K562 (cell line): ENCODE measurements around the gene LRP1-AS. TPM values are rescaled to one million over a fixed set of nuclear protein-coding genes. Genes with fewer than 3 reads are reported as not detected.

Source experiments
- ATAC-seq: fragments of 200-7000 bp; cut with Tn5 transposase; 3 replicates; pipeline ENCODE4 v1.9.1; 2020; ENCODE audit warnings: moderate library complexity
- BruUV-seq: library from RNA; stranded (reverse); fragments of 400-500 nt; replicated peaks from 2 replicates; lab custom pipeline; 2021; lab: Mats Ljungman, UMichigan
- CTCF ChIA-PET: fragments of 300-600 bp; formaldehyde crosslinking; extraction: SDS; loops from one replicate; lab custom pipeline; 2021; ENCODE audit warnings: low intra/inter-chr PET ratio; lab: Yijun Ruan, JAX
- POLR2A ChIA-PET: fragments of 300-600, 350-650 bp; sonication (Branson Sonifier 250); formaldehyde crosslinking; extraction: SDS; loops from one replicate; lab custom pipeline; 2021; ENCODE audit warnings: antibody characterized with exemption, inconsistent platforms; lab: Yijun Ruan, JAX
- DNase-seq, 4 experiments: peaks; one replicate each; pipeline versions ENCODE4 v3.0.0 to v3.0.0-alpha.2; 2011 to 2018; ENCODE audit warnings: low spot score in 3 of 4, mixed read lengths in 3 of 4; ENCODE audit errors: extremely low read depth in 1 of 4
- FAIRE-seq: peaks from 2 replicates; lab custom pipeline; 2011; peaks lifted over from hg19 to GRCh38; lab: Jason Lieb, UNC
- H2AFZ ChIP-seq: 2 replicates; pipeline ENCODE4 v1.6.0; 2011; ENCODE audit warnings: low read depth, low read length, control low read depth, inconsistent platforms
- H3K27ac ChIP-seq: fragments of 200-600 bp; 3 replicates; pipeline ENCODE4 v1.8.0; 2011; ENCODE audit warnings: low read depth, mild to moderate bottlenecking, control low read depth, inconsistent platforms, low read length, moderate library complexity, mixed read lengths; ENCODE audit errors: extremely low read depth
- H3K27me3 ChIP-seq, 2 experiments: fragments of 300-600 bp in 1 of 2; 2 replicates in 1 of 2; 3 replicates in 1 of 2; pipeline versions ENCODE4 v1.6.0 to v1.8.0; 2011; ENCODE audit warnings: inconsistent platforms in 2 of 2, low read length in 2 of 2, mild to moderate bottlenecking in 1 of 2, mixed read lengths in 1 of 2, moderate library complexity in 1 of 2; ENCODE audit not compliant: control insufficient read depth in 2 of 2, insufficient read depth in 2 of 2
- H3K36me3 ChIP-seq: fragments of 300-600 bp; 3 replicates; pipeline ENCODE4 v1.8.0; 2011; ENCODE audit warnings: mild to moderate bottlenecking, low read length, inconsistent platforms; ENCODE audit not compliant: control insufficient read depth, insufficient read depth
- H3K4me1 ChIP-seq, 2 experiments: fragments of 200-600 bp in 1 of 2; replicated peaks in 1 of 2; 2 replicates in 1 of 2; 3 replicates in 1 of 2; pipeline versions ENCODE4 v1.5.1 to v1.8.0; 2011; ENCODE audit warnings: inconsistent platforms in 2 of 2, low read length in 2 of 2, mild to moderate bottlenecking in 1 of 2, mixed read lengths in 1 of 2, moderate library complexity in 1 of 2; ENCODE audit not compliant: control insufficient read depth in 2 of 2, insufficient read depth in 2 of 2
- H3K4me2 ChIP-seq: 2 replicates; pipeline ENCODE4 v1.6.1; 2011; ENCODE audit warnings: low read length, control low read depth, inconsistent platforms, mixed read lengths; ENCODE audit not compliant: insufficient read depth
- H3K4me3 ChIP-seq: fragments of 200-600 bp; sonication (generic), shearing (Covaris generic); 2 replicates; pipeline ENCODE4 v1.5.1; 2016; ENCODE audit warnings: control low read depth, inconsistent platforms
- H3K79me2 ChIP-seq: fragments of 200-600 bp; 3 replicates; pipeline ENCODE4 v1.8.0; 2011; ENCODE audit warnings: low read length, inconsistent platforms; ENCODE audit not compliant: control insufficient read depth, insufficient read depth
- H3K9ac ChIP-seq, 2 experiments: 2 replicates each; pipeline versions ENCODE4 v1.6.0 to v1.6.1; 2011; ENCODE audit warnings: low read depth in 2 of 2, low read length in 2 of 2, control low read depth in 1 of 2, inconsistent platforms in 1 of 2, mild to moderate bottlenecking in 1 of 2, mixed read lengths in 1 of 2; ENCODE audit not compliant: insufficient read depth in 1 of 2
- H3K9me1 ChIP-seq: one replicate; pipeline ENCODE4 v1.6.0; 2011; ENCODE audit warnings: inconsistent platforms, mild to moderate bottlenecking, low read length, moderate library complexity; ENCODE audit not compliant: control insufficient read depth, insufficient read depth
- H3K9me3 ChIP-seq: replicated peaks from 2 replicates; pipeline ENCODE4 v1.5.1; 2011; ENCODE audit warnings: low read depth, low read length, inconsistent platforms; ENCODE audit not compliant: control insufficient read depth, insufficient read depth
- H4K20me1 ChIP-seq: replicated peaks from 2 replicates; pipeline ENCODE4 v1.6.1; 2011; ENCODE audit warnings: low read length, inconsistent platforms, mixed read lengths; ENCODE audit not compliant: control insufficient read depth, insufficient read depth
- ATF1 ChIP-seq, 2 experiments: fragments of 450-650 bp in 1 of 2; IDR thresholded peaks; 2 replicates each; pipeline ENCODE4 v1.6.1; 2016; ENCODE audit warnings: missing compliant biosample characterization in 1 of 2, missing genetic modification characterization in 1 of 2
- BMI1 ChIP-seq: fragments of 150-350 bp; IDR thresholded peaks from 2 replicates; pipeline ENCODE4 v1.6.1; 2014; ENCODE audit warnings: low read length
- JUND ChIP-seq, 2 experiments: IDR thresholded peaks; 2 replicates in 1 of 2; 3 replicates in 1 of 2; pipeline ENCODE4 v1.6.1; 2011; ENCODE audit warnings: borderline replicate concordance in 2 of 2, low read depth in 2 of 2, low read length in 2 of 2, improper control_type of control experiment in 1 of 2, missing biosample characterization in 1 of 2, missing genetic modification characterization in 1 of 2, missing genetic modification reagents in 1 of 2
- PHF21A ChIP-seq: fragments of 450-650 bp; IDR thresholded peaks from 2 replicates; pipeline ENCODE4 v1.6.1; 2017; ENCODE audit warnings: low read depth, borderline replicate concordance
- POLR2AphosphoS5 ChIP-seq: IDR thresholded peaks from 2 replicates; pipeline ENCODE4 v1.6.1; 2011; ENCODE audit warnings: mild to moderate bottlenecking, low read depth, low read length, moderate library complexity; ENCODE audit not compliant: control insufficient read depth, insufficient read depth
- SUPT5H ChIP-seq: fragments of 450-650 bp; IDR thresholded peaks from 2 replicates; pipeline ENCODE4 v1.6.1; 2016
- TEAD1 ChIP-seq, 2 experiments: fragments of 450-650 bp in 1 of 2; sonication (generic) in 1 of 2; formaldehyde crosslinking; IDR thresholded peaks; 2 replicates each; pipeline versions ENCODE4 v1.4.0 to v1.8.0; 2020 to 2022; ENCODE audit warnings: mild to moderate bottlenecking in 2 of 2, missing genetic modification reagents in 1 of 2
- ZNF316 ChIP-seq: fragments of 450-650 bp; IDR thresholded peaks from 2 replicates; pipeline ENCODE4 v1.6.1; 2016
- ZNF436 ChIP-seq: fragments of 250-450, 450-650 bp; sonication (Bioruptor Pico); formaldehyde crosslinking; IDR thresholded peaks from 2 replicates; pipeline ENCODE4 v1.7.0; 2020; ENCODE audit warnings: mild to moderate bottlenecking
- ZNF79 ChIP-seq: fragments of 250-450 bp; sonication (Bioruptor Pico); IDR thresholded peaks from 2 replicates; pipeline ENCODE4 v1.4.0; 2020; ENCODE audit warnings: low read depth, mild to moderate bottlenecking, moderate library complexity
- WGBS: fragments of 100-300 bp; shearing (Covaris generic); methylation state at CpG from one replicate; pipeline ENCODE4 v1.1.6; 2016; ENCODE audit warnings: low coverage, mixed read lengths; ENCODE audit not compliant: insufficient coverage; ENCODE audit errors: missing lambda C conversion rate; 5-methylcytosine and 5-hydroxymethylcytosine counted together
- in situ Hi-C: fragments of 300-500 bp; cut with MboI; formaldehyde crosslinking; loops from 4 replicates; pipeline ENCODE4 v1.15.0; 2018; ENCODE audit warnings: inconsistent platforms, mixed read lengths
- intact Hi-C: fragments of 100-400 bp; cut with micrococcal nuclease; formaldehyde crosslinking; loops from 2 replicates; pipeline ENCODE4 v1.14.2; 2022
- polyA plus RNA-seq, 8 experiments: library from polyadenylated mRNA; depleted of rRNA in 4 of 8; stranded (reverse) in 5 of 8; unstranded in 3 of 8; fragments of >200 nt; fragmentation: Nextera tagmentation in 2 of 8; fragmentation: Illumina TruSeq in 1 of 8; extraction: Ambion mirVana in 2 of 8; extraction: Trizol in 1 of 8; gene quantifications; 2 replicates each; pipeline versions ENCODE4 v1.2.1 to v1.2.3, GENCODE V29; 2011 to 2014; ENCODE audit warnings: inconsistent platforms in 1 of 8, missing spikeins in 1 of 8
- total RNA-seq, 7 experiments: library from RNA; depleted of rRNA in 6 of 7; stranded (reverse); fragments of >200 nt in 6 of 7; fragmentation: Illumina TruSeq in 2 of 7; extraction: Trizol in 2 of 7; gene quantifications; 2 replicates each; pipeline versions ENCODE4 v1.2.1 to v1.2.3, GENCODE V29; 2011 to 2021; ENCODE audit warnings: low replicate concordance in 1 of 7
- TF ChIP-seq, protein P1 (sequence below): fragments of 450-650 bp; conservative IDR thresholded peaks from 2 replicates; pipeline ENCODE4 v1.6.1; 2016; ENCODE audit warnings: missing genetic modification characterization, low read depth, mild to moderate bottlenecking, control low read depth, missing compliant biosample characterization
- TF ChIP-seq, protein P2 (sequence below): fragments of 450-650 bp; IDR thresholded peaks from 2 replicates; pipeline ENCODE4 v1.6.1; 2016
- TF ChIP-seq, protein P3 (sequence below): sonication (generic); formaldehyde crosslinking; IDR thresholded peaks from 2 replicates; pipeline ENCODE4 v1.8.0; 2022; ENCODE audit warnings: missing genetic modification reagents, mild to moderate bottlenecking, borderline replicate concordance
- TF ChIP-seq, protein P4 (sequence below): sonication (generic); formaldehyde crosslinking; IDR thresholded peaks from 2 replicates; pipeline ENCODE4 v1.8.1; 2023; ENCODE audit warnings: mild to moderate bottlenecking, missing genetic modification reagents

LRP1-AS gene
- total and polyA plus RNA-seq, 9 of the 15 experiments (the other 6 are each of a cell fraction or from before 2014, with no cell fraction given) = not detected

GRCh38 chr12:57156701-57157403 is 9.4 kb upstream of the LRP1-AS start:
- Histone ChIP-seq H3K4me1 (peaks cover 8 to 11% of the 10 kb centered on the region in 2 experiments), H3K27ac (no peak overlapping the region), H3K9me3 (no peaks in the 10 kb centered on the region), H2AFZ (no peak overlapping the region), H3K79me2 (no peaks in the 10 kb centered on the region), H3K36me3 (no peaks in the 10 kb centered on the region), H3K9me1 (no peaks in the 10 kb centered on the region), H3K9ac (no peak overlapping the region; a peak in 1 of 4 replicates), H3K4me3 (no peak overlapping the region), H3K27me3 (peaks cover 31 to 50% of the 10 kb centered on the region in 2 experiments), H3K4me2 (no peak overlapping the region), H4K20me1 (no peaks in the 10 kb centered on the region)
- ChIA-PET POLR2A (interaction anchor here (1.2 kb wide), 1 partner anchor 19 kb away, joined by 5 read pairs; no protein-coding TSS in a partner anchor), CTCF (interaction anchor here (0.5 kb wide), 1 partner anchor 317 kb away, joined by 3 read pairs; no protein-coding TSS in a partner anchor)
- ATAC-seq (no peak), FAIRE-seq (no peak), DNase-seq (no peak)
- BruUV-seq = no TSS peak
- in situ Hi-C loops = no loop called here
- intact Hi-C loops = no loop called here
- 31% methylated on average over 16 of the region's 16 CpGs for WGBS
- TF ChIP-seq, protein P1, sequence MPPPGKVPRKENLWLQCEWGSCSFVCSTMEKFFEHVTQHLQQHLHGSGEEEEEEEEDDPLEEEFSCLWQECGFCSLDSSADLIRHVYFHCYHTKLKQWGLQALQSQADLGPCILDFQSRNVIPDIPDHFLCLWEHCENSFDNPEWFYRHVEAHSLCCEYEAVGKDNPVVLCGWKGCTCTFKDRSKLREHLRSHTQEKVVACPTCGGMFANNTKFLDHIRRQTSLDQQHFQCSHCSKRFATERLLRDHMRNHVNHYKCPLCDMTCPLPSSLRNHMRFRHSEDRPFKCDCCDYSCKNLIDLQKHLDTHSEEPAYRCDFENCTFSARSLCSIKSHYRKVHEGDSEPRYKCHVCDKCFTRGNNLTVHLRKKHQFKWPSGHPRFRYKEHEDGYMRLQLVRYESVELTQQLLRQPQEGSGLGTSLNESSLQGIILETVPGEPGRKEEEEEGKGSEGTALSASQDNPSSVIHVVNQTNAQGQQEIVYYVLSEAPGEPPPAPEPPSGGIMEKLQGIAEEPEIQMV = no peak
- no peak for TF ChIP-seq SUPT5H
- no peak for TF ChIP-seq ZNF79
- TF ChIP-seq, protein P2, sequence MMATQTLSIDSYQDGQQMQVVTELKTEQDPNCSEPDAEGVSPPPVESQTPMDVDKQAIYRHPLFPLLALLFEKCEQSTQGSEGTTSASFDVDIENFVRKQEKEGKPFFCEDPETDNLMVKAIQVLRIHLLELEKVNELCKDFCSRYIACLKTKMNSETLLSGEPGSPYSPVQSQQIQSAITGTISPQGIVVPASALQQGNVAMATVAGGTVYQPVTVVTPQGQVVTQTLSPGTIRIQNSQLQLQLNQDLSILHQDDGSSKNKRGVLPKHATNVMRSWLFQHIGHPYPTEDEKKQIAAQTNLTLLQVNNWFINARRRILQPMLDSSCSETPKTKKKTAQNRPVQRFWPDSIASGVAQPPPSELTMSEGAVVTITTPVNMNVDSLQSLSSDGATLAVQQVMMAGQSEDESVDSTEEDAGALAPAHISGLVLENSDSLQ = peak; percentile 63; the same call in 1 of the 2 replicates
- no peak for TF ChIP-seq POLR2AphosphoS5
- TF ChIP-seq ZNF316 = peak; percentile 74
- TF ChIP-seq, protein P3, sequence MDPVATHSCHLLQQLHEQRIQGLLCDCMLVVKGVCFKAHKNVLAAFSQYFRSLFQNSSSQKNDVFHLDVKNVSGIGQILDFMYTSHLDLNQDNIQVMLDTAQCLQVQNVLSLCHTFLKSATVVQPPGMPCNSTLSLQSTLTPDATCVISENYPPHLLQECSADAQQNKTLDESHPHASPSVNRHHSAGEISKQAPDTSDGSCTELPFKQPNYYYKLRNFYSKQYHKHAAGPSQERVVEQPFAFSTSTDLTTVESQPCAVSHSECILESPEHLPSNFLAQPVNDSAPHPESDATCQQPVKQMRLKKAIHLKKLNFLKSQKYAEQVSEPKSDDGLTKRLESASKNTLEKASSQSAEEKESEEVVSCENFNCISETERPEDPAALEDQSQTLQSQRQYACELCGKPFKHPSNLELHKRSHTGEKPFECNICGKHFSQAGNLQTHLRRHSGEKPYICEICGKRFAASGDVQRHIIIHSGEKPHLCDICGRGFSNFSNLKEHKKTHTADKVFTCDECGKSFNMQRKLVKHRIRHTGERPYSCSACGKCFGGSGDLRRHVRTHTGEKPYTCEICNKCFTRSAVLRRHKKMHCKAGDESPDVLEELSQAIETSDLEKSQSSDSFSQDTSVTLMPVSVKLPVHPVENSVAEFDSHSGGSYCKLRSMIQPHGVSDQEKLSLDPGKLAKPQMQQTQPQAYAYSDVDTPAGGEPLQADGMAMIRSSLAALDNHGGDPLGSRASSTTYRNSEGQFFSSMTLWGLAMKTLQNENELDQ = no peak
- no peak for TF ChIP-seq ZNF436 (CRISPR knock-in tag)
- no peak for TF ChIP-seq BMI1
- no peak for TF ChIP-seq ATF1 (CRISPR knock-in tag; IDR thresholded peaks at IDR 0.05)
- TF ChIP-seq ATF1 (tag; IDR thresholded peaks at IDR 0.05) = no peak
- TF ChIP-seq PHF21A = no peak
- TF ChIP-seq JUND (IDR thresholded peaks at IDR 0.05; ENCODE audit: borderline replicate concordance, low read depth, low read length) = no peak
- no peak for TF ChIP-seq JUND (tag; IDR thresholded peaks at IDR 0.05; ENCODE audit: borderline replicate concordance, low read depth, low read length)
- TF ChIP-seq, protein P4, sequence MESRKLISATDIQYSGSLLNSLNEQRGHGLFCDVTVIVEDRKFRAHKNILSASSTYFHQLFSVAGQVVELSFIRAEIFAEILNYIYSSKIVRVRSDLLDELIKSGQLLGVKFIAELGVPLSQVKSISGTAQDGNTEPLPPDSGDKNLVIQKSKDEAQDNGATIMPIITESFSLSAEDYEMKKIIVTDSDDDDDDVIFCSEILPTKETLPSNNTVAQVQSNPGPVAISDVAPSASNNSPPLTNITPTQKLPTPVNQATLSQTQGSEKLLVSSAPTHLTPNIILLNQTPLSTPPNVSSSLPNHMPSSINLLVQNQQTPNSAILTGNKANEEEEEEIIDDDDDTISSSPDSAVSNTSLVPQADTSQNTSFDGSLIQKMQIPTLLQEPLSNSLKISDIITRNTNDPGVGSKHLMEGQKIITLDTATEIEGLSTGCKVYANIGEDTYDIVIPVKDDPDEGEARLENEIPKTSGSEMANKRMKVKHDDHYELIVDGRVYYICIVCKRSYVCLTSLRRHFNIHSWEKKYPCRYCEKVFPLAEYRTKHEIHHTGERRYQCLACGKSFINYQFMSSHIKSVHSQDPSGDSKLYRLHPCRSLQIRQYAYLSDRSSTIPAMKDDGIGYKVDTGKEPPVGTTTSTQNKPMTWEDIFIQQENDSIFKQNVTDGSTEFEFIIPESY (CRISPR knock-in tag) = 0 out of 2 replicates have a peak, but pooled peaks have one; percentile 33
- no peak for TF ChIP-seq TEAD1 (CRISPR knock-in tag; IDR thresholded peaks at IDR 0.05)
